Neural cell (in vitro differentiated cells): ENCODE measurements around the gene SOCS3.

Experiments
- EZH2 ChIP-seq: fragments of 200-600, 300-800 bp; shearing (Covaris generic), sonication (generic); IDR thresholded peaks from 2 replicates; pipeline ENCODE4 v1.6.1; 2014; ENCODE audit warnings: antibody characterized with exemption, low read length, borderline replicate concordance, mild to moderate bottlenecking; ENCODE audit not compliant: insufficient read depth, poor library complexity, severe bottlenecking
- RAD21 ChIP-seq: fragments of 450-650 bp; conservative IDR thresholded peaks from 2 replicates; pipeline ENCODE4 v1.6.1; 2014; ENCODE audit warnings: antibody characterized with exemption, mild to moderate bottlenecking, moderate library complexity
- SMC3 ChIP-seq: fragments of 450-650 bp; conservative IDR thresholded peaks from 2 replicates; pipeline ENCODE4 v1.6.1; 2014; ENCODE audit warnings: antibody characterized with exemption, mild to moderate bottlenecking, moderate library complexity; ENCODE audit not compliant: poor library complexity

GRCh38 chr17:78375401-78376151, 15.7 kb upstream of the SOCS3 start:
- no peak for TF ChIP-seq EZH2
- no peak for TF ChIP-seq SMC3
- no peak for TF ChIP-seq RAD21
